EH (cell line): ENCODE data around the gene TMTC1.

Experiments
- DNase-seq: peaks from one replicate; pipeline ENCODE4 v3.0.0-alpha.2; 2015; ENCODE audit warnings: low read depth

Gene TMTC1

DNA sequence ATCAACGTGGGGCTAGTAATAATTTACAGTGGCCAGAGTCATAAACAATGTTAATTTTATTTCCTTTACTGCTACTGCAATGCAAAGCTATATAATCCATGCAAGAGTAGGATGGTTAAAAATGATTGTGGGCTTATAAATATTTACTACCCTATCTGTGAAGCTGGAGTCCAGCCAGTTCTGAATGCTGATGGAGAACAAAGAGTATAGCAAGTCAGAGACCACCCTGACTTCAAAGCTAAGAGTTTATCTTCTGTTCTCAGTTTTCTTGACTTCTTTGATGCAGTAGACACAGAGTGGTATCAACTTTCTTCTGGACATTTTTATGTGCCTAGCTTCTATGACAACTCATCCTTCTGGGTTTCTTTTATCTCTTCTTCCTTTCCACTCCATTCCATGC lies 252.3 kb downstream of the TMTC1 start:
- DNase-seq = no peak

DNA sequence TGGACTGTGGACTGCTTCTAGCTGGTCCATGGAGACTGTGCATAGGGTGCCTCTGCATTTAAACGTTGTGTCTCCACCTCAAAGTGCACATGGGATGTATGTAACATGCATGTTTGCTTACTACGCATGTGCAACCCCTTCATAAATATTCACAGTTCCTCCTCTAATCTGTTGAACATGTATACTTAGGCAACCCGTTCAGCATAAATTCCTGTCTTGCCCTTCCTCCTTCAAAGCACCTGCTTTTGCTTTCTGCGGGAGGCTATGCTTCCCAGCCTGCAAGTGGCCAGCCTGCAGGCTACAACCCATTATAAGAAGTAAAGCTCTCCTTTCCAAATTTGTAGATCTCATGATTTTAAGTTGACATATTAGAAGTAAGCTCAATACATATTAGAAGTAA lies 253.3 kb downstream of the TMTC1 start:
- no peak for DNase-seq

DNA sequence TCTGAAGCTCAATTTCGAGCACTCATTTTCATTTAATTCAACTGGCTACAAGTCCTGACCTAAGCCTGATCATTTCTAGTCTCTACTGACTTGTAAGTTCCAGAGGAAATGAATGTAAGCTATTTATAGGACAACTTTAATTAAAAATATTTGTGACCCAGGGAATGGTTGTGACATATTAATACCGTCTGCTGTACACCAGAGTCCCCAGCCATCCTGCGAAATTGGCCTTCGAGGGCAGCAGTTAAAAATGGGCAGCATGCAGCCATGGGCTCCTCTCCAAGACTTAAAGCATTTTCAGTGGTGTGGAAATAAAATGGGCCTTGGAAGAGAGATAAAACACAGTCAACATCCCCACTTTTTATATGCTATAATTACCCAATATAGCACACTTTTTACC lies 255.6 kb downstream of the TMTC1 start:
- no peak for DNase-seq

DNA sequence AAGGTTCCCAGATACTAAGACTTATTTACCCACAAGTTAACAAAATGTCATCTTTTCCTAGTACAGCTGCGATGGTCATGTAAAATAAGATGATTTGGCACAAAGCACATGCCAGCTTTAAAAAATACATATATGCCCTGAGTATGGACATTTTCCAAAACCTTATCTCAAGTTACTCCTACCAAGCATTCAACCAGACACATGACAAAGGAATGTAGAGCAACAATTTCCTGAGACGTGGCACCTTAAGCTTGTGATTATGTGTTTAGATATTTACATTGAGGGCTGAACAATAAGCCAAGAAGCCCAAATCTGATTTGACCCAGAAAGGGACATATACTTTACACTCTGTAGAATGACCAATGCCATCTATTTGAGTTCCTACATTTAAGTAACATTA lies 261.8 kb downstream of the TMTC1 start:
- DNase-seq = peak; percentile 5

DNA sequence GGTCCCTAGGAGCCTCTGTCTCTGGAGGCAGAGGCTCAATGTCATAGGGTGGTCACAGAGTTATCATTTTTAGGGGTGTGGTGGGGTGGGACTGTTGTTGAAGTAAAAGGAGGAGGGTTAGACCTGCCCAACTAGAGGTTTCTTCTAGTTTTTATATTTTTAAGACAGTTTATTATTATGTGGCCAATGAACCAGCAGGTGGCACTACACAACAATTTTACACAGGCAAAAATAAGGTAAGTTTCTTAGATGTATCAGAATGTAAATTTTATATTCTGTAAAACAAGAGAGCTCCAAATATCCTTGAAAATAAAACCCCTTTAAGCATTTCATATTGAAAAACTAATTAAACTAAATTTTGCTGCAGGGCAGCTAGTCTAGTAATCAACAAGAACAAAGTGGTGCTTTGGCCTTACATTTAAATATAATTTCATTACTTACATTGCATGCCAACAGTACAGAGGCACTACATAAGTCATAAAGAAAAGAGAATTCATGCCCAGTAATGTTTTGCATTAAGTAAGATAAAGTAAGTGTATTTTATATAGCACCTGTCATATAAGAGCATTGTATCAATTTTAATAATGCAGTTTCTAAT lies 264.1 kb downstream of the TMTC1 start:
- DNase-seq = peak; percentile 46

DNA sequence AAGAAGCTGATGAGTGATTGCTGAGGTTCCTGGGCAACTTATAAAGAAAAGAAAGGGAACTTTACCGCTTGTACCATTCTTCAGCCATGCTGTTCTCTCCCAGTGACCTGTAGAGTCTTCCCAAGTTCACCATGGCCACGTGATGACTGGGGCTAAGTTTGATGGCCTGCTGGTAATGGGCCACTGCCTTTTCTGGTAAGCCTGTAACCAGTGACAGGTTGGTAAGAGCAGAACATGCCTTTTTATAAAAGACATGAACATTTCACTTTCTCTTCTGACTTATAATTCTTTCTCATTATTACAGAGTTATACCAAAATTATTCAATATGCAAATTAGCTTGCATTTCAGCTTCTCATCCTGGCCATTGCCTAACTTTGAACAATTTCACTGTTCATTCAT lies 265.3 kb downstream of the TMTC1 start:
- no peak for DNase-seq

DNA sequence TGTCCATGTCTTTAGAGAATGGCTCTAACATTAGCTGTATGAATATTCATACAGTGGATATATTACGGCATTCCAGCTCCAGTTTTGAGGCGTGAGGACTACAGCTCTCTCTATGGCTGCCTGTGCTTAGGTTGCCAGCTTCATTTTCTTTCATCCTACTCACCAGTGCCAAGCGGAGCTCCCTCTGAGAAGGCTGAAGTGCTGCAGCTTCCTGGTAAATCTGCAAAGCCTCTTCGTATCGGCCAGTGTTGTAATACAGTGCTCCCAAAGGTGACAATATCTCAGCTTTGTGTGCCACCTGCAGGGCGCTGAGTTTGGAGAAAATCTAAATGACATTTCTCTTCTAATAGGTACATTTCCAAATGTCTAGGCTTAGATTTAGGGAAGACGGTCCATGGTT lies 266.5 kb downstream of the TMTC1 start:
- no peak for DNase-seq

DNA sequence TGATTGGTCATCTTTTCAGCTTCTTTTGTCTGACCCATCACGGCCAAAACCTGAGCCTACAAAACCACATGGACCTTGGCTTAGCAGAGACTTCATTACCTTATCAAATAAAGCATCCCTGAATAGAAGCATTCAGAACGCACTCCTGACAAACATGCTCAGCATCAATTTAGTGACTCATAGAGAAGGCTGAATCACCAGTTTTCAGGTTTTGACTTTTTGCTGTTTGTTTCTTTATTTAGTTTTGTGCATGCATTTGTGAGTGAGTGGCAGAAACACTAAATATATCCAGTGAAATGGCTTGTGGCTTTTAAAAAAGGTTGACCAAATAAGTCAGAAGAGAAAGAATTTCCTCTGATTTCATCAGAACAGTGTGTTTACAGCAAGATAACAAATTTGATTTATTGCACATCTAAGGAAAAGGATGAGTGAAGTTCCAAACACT lies 267.3 kb downstream of the TMTC1 start:
- peak; percentile 47 for DNase-seq

DNA sequence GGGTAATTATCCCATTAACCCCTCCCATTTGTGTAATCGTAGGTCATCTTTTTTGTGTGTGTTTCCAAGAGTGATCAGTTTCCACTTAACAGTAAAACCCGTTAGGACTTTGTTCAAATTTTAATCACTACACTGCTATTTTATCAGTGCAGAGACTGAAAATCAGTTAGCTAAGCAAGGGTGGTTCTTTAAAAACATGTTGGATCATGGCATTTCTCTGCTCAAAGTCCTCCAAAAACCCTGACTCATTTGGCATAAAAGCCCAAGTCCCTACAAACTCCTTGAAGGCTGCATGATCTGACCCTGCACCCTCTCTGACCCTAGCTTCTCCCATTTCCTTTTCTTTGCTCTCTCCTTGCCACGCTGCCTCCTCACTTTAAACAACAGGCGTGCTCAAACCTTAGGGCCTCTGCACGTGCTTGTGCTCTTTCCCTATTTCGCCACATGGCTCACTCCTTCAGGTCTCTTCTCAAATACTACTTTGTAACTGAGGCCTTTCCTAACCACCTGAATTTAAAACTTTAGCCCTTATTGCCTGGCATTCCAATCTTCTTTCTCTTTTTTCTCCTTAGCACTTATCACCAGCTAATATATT lies 273.1 kb downstream of the TMTC1 start:
- DNase-seq = no peak

DNA sequence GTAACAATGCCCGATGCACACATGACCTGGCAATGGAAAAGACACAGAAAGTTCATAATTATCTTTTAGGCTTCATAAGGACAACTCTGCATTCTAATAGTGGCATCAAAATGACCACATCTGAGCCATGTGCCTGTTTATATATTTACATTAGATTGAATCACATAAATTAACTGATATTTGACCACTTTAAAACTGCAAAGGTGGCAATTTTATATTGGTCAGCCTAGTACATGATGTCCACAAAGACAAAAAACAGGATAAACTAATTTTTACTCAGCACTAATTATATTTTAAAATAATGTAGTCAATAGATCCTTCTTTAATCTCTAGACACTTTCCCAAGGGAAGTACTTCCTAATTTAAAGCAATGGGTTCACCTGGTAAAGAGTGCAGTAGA lies 274.2 kb downstream of the TMTC1 start:
- no peak for DNase-seq

DNA sequence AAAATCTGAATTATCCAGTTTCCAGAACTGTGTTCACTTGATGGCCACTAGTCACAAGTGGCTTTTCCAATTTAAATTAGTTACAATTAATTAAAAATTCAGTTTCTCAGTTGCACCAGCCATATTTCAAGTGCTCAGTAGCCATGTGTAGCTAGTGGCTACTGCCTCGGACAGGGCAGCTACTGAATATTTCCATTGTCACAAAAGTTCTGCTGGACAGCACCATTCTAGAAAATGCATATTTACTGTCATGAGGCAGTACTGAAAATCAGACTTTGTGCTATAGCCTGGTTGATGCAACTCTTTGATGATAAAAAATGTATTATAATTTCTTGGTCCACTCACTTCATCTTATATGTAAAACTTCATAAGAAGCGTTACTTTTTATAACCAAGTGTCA lies 274.8 kb downstream of the TMTC1 start:
- DNase-seq = no peak

DNA sequence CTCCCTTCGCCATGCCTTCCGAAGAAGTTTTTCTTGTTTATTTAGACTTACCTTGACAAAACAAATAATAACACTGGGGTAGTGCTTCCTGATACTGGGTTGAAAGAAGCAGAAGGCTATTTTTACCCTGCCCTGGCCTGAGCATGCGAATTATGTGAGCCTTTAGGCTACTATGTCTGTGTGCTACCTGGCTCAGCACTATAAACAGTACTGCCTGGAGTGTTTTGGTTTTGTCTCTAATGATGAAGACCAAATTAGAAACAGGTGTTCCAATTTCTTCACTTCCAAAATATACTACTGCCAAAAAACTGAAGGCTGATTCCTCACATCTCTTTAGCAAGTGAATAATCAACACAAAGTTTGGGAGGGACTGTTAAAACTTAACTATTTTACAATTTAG lies 278.6 kb downstream of the TMTC1 start:
- DNase-seq = no peak

DNA sequence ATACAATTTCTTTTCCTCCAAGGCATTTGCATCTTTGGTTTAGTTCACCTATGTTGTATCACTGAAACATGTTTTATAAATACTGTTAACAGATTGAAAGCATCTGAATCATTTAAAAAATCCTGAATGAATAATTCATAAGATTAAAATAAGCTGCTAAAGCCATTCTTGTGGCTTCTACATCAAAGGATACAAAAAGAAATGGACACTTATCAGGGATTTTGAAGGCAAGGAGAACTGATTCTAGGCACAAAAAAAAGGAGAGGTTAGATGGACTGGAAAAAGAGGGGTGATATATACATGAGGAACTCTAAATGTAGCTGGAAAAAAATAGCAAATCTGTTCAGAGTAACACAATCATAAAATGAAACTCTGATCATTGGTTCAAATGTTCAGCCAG lies 280.5 kb downstream of the TMTC1 start:
- DNase-seq = no peak

DNA sequence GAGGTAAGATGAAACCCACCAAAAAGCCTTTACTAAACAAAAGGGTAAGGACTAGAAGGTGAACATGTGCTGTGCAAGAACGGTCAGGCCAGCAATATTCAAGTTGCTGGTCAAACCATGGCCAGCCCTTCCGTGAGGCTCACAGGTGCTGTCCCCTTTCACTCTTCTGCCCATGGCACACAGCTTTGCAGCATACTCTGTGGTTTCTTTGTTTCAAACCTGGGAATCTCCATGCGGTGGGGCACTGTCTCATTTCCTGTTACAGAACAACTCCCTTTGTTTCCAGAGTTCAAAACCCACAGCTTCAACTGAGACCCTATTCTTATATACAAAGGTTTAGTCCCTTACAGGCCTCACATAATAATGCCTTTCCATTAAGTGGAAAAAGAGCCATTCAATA lies 284.5 kb downstream of the TMTC1 start:
- no peak for DNase-seq

DNA sequence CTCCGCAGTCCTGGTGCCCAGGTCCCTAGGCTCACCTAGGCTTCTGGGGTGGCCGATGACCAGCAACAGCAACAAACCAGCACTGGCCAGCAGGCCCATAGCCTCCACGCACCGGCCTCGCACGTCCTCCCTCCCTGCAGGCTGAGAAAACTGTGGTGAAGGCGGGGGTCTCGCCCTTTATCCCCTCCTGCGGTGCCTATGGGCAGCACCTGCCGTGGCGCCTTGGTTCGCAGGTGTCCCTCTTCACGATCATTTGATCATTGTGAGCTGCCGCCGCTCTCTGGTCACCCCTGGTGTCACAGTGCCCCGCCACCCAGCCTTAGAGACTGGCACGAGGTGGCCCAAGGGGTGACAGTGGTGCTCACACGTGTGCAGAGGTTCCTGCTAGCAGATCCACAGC lies 286.2 kb downstream of the TMTC1 start, which contains the start of gene OVCH1:
OVCH1 (minus strand) TSS at position 99 of the 400 bp plus-strand sequence; CDS start at position 99, 0 bp downstream.
- DNase-seq = no peak

DNA sequence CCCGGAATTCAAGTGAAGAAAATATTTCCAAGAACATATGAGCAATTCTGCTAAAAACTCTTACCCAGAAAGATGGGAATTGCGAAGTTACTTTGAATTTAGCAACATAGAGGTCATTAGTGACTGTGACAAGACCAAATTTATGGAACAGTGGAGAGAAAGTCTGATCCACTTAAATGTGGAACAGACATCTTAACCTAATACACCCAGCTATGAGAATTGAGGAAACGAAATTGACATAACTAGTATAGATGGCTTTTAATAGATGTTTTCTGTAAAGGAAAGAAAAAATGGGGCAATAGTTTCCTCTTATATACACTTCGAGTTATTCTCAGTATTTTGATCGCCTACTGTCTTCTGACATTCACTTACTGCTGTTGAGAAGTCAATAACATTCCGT lies 290.9 kb downstream of the TMTC1 start:
- no peak for DNase-seq

DNA sequence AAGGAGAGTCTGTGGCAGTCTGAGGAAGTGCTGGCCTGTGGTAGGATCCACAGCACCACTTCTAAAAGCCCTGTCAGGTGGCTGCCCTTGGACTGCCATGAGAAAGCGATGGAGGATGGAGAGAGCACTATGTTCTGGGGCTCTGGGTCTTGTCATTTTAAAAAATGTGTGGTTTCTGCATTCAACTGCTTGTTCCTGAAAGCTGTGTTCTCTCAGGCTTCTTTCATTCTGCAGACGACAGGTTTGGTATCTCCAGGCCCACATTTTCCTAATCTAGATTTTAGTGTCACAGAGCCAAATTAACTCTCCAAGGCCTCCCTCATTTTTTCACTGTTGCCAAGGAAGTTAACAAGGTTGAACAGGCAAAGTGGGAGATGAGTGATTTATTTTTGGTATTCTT lies 296.8 kb downstream of the TMTC1 start:
- DNase-seq = no peak

DNA sequence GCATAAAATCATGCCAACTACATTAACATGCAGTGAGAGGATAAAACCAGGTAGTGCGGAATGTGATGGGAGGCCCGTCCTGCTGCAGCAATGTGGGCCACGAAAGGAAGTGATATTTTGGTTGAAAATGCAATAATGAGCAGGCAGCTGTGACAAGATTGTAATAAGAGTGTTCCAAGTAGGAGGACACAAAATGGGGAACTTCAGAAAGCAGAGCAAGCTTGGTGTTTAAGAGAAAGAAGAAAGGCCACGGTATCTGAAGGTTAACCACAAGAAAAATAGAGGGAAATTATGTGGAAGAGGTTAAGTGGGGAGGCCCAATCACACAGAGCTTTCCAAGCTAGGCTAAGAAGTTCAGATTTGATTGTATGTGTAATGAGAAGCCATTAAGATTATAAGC lies 320.5 kb downstream of the TMTC1 start:
- no peak for DNase-seq

DNA sequence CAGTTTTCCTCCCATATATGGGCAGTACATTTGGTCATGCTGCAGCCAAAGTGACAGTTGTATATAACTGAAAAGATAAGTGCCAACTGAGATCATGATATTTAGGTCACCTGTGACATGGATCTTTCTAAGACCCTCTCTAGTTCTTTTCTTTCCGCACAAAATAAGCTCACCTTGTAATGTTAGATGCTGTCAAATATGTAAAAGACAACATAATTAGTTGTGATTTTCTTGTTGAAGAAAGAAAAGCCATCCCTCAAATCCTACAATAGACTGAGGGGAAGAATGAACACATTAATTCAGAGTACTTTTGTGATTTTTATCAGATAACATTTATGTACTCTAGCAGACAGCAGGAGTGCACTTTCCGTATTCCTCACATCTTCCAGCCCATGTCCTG lies 323.7 kb downstream of the TMTC1 start:
- no peak for DNase-seq

DNA sequence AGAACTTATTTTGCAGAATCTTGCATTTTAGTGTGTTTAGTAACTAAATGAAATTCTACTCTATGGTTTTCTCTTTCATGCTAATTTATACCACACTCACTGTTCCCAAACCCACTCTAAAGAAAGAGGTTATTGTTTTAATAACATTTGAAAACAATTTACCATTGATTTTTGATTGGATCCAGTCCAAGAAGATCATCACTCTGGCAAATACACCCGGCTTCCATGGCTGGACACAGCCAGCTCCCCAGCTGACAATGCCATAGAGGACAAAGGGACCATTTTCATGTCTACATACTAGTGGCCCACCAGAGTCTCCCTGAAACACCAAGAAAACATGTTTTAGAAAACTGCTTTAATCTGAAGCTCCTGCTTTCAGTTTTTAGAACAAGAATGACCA lies 328.7 kb downstream of the TMTC1 start:
- no peak for DNase-seq

DNA sequence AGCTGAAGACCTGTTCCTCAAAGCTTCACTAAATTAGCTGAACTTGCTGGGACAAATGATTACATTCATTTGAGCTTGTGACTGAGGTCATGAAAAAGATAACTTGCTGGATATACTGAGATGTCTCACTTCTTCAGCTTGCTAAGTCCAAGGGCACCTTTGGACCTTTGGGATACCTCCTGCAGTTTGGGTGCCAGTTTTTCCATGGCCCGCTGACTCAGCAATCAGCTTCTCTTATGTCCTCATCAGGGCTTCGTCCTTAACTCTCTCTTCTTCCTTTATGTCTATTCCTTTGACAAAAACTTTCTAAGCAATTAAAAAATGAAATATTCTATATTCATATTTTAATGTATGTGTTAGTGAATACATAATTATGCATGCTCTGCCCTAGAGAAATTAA lies 331.9 kb downstream of the TMTC1 start:
- DNase-seq = no peak
